GM21576 (cell line): Measurements from ENCODE around the gene NEK6.

Source experiments
- ATAC-seq: cut with Tn5 transposase; IDR thresholded peaks from one replicate; pipeline ENCODE4 v1.9.1; 2021; ENCODE audit warnings: mild to moderate bottlenecking, moderate library complexity; ENCODE audit not compliant: unreplicated experiment

The NEK6 gene

DNA sequence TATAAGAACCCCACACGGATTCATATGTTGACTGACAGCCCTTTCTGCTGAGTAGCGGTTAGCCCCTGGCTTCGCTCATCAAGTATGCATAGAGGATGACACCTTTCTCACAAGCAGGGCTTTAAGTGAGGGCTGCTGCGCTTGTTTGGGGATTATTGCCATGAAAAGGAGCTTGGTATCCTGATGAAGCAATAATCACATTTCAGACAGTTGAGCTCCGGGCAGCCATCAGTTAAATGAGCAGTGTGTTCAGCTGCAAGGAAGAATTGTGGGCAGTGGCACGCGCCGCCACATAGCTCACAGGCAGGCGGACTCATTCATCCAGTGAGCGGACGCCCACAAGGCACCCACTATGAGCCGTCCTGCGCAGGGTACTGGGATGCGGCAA is 77.6 kb downstream of the NEK6 start:
- no peak for ATAC-seq

DNA sequence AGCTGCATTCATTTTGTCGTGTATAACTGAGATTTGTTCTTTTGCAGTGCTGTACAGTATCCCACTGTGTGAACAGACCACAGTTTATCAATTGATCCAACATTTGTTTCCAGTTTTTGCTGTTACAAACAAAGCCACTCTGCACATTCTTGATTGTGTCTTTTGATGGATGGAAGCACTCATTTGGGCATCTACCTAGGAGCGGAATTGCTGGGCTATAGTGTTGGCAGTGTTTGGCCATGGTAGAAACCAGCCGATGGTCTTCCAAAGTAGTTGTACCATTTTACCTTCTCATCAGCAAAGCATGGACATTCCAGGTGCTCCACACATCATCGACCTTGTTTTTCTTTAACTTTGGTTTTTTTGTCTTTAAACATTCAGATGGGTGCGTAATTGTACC is 79.8 kb downstream of the NEK6 start:
- ATAC-seq = no peak

DNA sequence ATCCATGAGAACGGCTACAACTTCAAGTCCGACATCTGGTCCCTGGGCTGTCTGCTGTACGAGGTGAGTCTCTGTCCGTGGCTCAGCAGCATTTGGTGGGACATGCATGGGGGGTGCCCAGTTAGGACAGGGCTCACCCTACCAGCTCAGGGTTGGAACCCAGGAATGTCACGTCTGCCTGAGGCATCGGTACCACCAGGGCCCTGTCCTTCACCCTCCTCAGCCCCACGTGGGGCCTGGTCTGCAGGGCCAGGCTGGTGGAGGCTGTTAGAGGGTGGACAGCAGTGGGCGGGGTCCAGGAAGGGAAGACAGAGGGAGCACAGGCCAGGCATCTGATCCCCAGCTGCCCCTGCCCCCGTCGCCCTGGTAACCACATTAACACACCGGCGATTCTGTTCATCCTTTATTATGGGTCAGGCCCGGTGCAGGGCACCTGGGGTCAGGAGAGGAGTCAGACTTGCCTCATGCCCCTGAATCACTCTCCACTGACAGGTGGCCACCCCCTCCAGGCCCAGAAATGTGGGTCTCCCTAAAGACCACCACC is 81.9 kb downstream of the NEK6 start:
- no peak for ATAC-seq

DNA sequence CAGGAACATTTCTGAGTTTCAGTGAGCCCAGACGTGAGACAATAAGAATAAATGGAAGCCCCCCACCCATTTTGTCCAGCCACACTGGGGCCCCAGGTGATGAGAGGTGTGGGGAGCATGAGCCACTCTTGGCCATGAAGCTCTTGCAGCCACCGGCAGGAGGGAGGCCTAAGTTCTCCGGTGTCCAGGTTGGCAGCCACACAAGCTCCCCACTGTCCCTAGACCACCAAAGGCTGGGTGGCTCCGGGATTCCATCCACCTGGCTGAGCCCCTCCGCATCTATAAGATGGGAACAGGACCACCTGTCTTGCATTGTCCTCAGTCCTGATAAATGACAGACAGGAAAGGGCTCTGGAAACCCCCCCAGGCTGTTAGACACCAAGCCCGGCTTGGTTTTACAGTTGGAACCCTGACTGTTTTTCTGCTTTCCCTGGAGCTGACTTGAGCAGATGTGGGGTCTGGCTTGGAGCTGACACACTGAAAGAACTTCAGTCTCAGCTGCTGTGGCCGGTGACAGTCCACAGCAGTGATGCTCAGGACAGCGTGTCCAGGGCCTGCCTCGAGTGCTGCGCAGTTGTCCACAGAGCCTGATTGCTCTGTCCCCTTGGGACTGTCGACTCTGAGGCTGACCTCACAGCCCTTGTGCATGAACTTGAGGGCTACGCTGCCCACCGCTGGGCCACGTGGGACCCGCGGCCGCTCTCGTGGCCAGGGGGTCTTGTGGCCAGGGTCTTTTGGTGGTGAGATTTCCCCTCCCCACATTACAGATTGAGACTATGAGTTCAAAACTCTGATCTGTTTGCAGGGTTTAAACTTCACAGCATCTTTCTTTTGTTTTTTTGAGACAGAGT is 82.7 kb downstream of the NEK6 start:
- no peak for ATAC-seq

DNA sequence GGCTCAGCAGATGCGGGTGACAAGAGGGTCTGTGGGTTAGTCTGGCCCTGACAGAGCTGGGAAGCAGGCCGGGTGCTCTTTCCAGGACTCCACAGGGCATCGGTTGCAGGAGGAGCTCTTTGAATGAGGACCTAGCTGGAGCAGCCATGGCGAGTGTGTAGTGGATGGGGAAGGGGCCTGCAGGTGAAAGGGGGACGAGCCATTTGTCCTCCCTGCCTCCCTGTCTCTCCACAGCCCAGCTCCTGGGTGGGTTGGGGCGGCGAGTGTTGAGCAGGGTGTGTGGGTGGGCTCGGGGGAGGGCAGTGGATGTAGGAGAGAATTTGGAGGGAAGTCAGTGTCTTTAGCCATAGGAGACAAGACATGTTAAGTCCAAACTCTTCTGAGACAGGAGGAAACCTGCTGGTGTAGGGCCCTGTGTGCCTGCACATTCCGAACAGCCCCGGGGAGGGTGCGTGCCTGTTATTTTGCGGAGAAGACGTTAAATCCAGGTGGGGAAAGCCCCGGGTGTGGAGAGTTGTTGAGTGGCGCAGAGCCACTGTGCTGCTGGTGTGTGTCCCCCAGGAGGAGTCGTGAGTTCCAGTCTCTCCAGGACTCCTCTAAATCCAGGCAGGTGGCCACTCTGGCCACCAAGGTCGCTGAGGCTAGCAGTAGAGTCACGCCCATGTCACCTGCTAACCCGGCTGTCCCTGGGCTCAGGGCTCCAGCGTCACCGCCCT is 83.9 kb downstream of the NEK6 start:
- no peak for ATAC-seq

DNA sequence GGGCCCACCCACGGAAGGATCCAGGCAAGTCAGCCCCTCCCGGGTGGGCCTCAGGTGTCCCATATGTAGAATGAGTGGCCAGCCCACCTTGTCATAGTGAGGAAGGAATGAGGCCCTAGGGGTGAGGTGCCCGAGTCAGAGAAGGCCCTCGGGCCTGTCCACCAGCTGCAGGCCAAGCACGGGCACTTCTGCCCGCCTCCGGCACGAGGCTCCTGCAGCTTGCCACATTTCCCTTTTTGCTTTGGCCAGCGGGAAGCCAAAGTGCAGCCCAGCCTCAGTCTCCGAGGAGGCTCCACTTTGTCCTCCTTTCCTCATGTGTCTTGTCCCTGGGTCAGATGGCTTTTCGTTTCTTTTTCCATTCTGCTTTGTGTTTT is 84.6 kb downstream of the NEK6 start:
- no peak for ATAC-seq

DNA sequence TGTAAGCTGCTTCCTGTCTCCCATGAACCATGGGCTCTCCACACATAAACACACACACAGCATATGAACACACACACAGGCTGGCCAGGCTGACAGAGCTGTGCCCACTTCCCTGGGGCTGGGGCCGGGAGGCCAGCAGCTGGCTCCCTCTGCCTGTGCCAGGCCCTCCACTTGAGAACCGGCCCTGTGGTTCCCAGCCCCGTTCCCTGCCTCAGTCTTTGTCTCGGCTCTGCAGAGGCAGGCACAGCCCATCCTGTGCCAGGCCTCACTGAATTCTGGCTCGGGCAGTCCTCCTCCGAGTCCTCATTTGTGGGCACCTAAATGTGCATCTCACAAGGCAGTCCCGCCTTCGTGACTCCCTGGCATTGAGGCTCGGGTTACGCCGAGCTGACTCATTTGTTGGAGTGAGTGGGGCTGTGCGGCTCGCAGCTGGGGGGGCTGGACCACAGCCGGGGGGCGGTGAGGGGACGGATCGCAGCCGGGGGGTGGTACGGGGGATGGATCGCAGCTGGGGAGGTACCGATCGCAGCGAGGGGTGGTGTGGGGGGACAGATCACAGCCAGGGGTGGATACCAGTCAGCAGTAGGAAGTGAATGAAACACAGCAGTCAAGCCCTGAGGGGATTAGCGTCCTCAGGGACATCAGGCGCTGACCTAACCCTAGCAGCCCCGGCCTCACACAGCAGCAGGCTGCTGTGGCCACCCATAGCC is 85.2 kb downstream of the NEK6 start:
- no peak for ATAC-seq

DNA sequence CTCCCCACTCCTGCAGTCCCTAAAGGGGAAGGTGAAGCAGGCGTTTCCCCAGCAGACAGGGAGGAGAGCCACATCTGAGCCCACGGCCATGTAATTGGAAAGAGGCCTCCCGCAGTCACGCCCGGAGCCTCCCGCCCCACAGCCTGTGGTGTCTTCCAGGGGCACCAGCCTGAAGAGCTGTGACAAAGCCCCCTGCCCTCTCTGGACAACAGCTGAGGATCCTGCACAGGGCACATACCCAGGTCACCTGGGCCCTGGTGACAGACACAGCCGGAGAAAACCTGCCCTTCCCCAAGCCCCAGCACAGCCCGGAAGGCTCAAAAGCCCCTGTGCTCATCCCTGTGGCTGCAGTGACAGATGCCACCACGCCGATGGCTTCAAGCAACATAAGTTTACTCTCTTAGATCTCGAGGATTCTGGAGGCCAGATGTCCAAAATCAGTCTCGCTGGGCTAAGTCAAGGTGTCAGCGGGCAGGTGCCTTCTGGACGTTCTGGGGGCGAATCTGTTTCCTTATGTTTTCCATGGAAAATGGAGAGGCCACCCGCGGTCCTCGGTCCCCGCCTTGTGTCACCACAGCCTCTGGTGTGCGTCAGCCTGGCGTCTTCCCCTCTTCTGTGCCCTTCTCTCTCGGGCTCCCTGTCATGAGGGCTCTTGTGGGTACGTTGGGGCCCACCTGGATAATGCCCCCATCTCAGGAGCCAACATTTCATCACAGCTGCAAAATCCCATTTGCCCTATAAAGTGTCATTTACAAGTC is 86.0 kb downstream of the NEK6 start:
- ATAC-seq = no peak

DNA sequence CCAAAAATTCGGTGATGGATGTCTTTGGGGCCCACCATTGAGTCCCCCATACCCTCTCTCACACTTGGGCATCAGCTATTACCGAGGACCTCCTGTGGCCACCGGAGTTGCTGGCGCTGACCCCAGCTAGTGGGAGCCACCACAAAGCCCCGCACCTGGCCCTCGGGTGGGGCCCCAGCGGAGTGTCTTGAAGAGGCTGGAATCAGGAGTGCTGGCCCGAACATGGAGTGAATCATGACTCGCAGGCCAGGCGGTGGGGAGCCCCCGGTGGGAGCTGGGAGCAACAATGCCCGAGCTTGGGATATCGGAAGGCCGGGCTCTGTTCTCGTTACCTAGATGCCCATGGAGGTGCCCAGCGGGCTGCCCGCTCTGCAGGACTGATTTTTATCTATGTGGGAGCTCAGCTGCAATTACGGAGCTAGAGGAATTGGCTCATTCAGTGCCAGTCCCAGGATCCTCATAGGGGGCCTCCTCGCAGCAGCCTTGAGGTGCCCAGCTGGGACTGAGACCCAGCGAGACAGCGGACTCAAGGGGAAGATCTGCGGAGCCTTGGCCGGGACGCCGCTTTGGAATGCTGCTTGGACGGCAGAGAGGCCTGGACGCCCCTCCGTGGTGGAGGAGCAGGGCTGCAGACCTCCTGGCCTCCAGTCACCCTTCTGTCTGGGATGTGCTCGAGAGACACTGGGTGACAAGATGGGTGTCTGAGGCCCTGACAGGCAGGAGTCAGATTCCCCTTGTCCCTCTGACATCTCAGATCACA is 86.7 kb downstream of the NEK6 start:
- ATAC-seq = no peak

DNA sequence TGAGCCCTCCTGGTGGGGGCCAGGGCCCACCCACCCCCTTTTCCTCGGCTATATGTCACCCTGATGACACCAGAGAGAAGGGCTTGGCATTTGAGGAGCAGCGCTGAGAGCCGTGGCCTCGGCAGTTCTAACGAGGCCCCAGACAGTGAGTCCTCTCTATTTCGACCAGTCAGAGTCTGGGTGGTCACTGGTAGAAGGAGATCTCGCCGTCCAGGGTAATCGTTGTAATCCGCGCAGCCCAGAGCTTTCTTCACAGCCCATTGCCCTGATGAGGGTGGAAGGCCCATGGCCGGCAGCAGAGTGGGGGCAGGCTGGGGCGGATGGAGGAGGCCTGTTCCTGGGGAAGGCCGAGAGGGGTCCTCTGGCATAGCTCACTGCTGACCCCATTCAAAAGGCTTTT is 87.3 kb downstream of the NEK6 start:
- no peak for ATAC-seq

DNA sequence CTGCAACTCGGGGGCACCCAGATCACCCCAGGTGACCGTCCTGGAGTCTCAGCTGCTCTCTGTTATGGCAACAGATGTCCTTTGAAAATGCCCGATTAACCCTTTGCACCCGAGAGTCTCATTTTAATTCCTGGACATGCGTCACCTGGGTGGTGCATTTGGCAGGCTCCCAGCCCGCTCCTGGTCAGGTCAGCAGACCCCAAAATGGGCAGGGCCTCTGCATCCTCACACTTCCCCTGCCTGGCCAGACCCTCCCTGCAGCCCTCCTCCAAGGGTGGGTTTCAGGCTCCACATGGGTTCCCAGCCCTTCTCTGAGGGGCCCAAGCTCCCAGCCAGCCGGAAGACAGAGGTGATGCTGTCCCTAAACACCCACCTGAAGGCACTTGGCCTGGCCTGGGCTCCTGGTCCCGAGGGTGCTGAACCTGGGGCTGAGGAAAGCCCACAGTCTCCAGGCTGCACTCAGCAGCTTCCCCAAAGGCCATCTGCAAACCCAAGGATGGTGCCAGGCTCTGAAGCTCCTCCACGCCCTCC is 88.1 kb downstream of the NEK6 start:
- no peak for ATAC-seq

DNA sequence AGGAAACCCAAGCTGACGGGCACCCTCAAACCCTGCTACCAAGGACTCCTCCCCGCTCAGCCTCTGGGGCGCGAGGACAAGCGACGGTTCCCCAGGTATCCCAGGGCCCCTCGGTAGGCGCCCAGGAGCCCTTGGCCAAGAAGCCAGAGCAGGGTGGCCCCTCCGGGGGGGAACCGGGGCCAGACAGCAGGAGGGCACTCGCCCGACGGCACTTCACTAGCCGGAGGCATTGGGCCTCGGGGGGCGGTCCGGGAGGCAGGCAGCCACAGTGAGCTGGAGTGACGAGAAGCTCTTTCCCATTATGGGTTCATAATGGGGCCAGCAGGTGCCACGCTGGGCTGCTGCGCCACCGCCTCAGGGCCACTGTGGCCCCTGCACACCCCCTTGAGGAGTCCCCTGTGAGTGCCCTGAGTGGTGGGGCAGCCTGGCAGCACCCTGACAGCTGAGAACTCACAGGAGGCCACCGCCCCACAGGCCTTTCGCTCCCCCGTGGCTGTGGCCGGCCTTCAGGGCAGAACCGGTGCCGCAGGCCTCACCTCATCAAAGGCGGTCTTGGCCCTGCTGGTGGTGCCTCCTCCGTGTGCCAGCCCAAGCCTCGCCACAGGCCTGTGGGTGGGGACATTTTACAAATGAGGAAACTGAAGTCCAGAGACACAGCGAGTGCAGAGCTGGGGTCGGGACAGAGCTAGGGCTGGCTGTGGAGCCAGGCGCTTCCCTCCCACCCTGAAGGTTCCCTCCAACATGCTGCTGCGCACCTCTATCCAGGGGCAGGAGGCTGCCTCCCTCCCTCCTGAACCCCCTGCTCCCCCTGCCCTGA is 88.8 kb downstream of the NEK6 start:
- ATAC-seq = no peak

DNA sequence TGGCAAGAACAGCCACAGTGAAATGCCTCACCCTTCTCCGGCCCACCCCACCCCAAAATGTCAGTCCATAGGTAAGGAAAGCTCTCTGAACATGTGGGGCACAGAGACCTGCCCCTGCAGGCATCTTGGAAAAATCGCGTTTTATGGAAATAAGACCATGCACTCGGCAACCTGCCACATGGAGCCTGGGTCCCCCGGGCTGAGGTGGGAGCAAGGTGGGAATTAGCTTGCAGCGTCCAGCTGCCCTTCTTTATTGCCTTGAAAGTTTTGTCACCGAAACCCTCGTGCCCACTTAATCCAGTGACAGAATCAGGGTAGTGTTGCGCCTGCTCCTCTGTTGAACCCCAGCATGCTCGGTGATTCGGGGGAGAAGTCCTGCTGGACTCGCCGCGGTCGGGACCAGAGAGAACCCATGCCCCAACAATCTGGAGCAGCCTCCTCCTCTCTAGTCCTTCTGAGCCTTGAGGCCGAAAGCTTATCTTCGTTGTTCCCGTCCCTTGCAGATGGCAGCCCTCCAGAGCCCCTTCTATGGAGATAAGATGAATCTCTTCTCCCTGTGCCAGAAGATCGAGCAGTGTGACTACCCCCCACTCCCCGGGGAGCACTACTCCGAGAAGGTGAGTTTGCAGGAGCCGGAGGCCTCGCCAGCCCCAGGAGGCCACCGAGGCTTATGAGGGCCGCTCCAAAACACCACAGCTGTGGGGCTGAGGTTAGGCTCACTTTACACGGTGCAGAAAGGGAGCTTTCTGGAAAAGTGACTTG is 89.6 kb downstream of the NEK6 start:
- no peak for ATAC-seq

DNA sequence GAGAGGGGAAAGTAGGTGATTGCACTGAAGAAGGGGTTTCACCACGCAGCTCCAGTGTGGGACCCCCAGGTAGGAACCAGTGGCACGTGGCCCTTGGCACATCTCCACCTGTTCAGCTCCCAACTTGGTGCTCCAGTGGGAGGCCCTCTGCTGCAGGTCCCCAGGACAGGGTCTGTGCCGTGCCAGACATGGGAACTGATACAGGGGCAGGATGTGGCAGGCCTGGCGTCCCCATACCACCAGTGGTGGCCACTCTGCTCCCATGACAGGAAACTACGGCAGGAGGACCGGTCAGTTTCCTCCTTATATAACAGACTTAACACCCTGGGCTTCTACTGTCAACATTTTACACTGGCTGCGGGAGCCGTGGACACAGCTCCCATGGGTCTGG is 90.2 kb downstream of the NEK6 start:
- no peak for ATAC-seq

DNA sequence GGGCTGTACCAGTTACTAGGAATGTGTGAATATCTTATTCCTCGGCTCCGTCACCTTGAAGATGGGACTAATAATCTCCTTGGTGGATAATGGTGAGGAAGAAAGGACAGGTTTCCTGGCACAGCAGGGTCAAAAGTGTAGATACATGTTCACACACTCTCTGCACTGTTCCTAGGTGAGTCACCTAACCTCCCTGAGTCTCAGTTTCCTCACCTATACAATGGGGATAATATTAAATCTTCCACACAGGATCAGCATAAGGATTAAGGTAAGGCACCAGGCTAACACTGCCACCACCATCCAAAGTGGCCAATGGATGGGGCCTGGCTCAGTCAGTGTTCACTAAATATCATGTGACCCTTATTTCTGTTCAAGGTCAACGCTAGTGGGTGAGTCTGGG is 90.6 kb downstream of the NEK6 start:
- no peak for ATAC-seq

DNA sequence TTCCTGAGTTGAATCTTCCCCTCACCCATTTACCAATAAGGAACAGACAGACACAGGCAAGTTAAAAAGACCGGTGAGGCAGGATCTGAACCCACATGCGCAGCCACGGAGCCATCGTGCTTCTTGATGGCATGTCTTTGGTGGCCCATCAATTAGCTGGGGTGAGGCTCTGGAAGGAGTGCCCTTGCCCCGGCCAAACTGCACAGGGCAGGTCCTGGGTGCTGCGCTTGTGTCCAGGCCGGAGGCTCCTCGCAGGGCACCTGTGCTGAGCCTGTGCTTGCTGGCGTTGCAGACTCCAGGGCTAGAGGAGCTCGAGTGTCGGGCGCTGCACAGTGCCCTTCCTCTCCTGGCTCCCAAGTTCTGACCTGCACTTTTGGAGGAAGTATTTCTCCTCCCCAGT is 91.1 kb downstream of the NEK6 start:
- ATAC-seq = no peak

DNA sequence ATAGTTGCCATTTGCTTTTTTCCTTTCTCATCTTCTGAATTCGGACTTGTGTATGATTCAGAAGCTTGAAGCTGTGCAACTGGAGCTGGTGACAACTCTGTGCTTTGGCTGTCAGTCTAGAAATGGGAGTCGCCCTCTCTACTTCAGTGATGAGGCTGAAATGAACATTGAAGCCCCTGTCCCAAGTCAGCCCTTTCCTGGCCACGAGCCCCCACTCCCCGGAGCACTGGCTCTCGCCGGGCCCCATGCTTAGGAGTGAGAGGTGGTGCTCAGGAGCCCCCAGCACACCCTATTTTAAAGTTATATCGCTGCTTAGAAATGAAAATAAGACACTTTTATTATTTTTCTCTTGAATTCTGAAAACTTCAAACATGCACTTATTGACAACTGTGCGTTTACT is 91.5 kb downstream of the NEK6 start:
- no peak for ATAC-seq
